ENCODE measurements around the gene GATM. TPM values are rescaled to one million over a fixed set of nuclear protein-coding genes. Genes with fewer than 3 reads are reported as not detected.

Gene GATM
- total and polyA plus RNA-seq, 10 of the 15 experiments (the other 5 are each of a cell fraction or from before 2014, with no cell fraction given) = 11.7 to 83.1 (median 38.2) TPM

DNA sequence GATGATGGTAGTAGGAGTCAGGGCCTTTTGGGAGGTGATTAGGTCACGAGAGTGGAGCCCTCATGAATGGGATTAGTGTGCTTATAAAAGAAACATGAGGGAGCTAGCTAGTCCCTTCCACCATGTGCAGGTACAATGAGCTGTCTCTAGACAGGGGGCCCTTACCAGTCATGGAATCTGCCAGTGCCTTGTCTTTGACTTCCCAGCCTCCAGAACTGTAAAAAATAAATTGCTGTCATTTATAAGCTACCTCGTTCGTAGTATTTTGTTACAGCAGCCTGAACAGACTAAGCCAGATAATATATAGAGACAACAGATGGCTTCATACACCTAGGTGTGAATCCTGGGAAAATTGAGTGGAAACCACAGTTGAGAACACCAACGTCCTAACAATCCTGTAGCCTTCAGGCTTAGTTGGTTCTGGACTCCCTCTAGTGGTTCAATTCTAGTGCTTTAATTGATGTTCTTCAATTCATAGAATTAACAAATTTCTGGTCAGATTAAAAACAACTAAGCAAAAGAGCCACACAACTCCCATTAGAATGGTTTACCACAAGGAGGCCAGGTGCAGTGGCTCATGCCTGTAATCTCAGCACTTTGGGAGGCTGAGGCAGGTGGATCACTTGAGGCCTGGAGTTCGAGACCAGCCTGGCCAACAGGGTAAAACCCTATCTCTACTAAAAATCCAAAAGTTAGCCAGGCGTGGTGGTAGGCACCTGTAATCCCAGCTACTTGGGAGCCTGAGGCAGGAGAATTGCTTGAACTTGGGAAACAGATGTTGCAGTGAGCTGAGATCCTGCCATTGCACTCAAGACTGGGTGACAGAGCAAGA is 21.3 kb upstream of the GATM start (continued):
- TF ChIP-seq, protein P1, sequence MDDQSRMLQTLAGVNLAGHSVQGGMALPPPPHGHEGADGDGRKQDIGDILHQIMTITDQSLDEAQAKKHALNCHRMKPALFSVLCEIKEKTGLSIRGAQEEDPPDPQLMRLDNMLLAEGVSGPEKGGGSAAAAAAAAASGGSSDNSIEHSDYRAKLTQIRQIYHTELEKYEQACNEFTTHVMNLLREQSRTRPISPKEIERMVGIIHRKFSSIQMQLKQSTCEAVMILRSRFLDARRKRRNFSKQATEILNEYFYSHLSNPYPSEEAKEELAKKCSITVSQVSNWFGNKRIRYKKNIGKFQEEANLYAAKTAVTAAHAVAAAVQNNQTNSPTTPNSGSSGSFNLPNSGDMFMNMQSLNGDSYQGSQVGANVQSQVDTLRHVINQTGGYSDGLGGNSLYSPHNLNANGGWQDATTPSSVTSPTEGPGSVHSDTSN (IDR thresholded peaks at IDR 0.05; ENCODE audit: insufficient replicate concordance, low read depth, low read length) = no peak

DNA sequence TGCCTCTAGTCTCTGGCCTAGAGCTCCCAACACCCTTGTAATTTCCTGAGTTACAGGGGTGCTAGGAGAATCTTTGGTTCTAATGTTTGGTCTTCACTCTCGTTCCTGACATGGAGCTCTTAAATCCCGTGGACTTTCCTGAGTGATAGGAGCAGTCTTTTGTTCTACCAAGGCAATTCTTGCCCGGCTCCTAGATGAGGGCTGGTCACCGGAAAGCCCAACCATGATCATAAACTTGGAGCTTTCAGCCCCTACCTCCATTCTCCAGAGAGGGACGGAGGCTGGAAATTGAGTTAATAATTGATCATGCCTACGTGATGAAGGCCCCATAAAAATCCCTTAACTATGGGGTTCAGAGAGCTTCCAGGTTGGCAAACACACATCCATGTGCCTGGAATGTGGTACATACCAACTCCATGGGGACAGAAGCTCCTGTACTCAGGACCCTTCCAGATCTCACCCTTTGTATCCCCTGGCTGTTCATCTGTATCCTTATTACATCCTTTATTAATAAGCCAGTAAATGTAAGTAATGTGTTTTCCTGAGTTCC is 18.8 kb upstream of the GATM start:
- no peak overlapping the region for H3K9ac ChIP-seq (ENCODE audit: control insufficient read depth, insufficient read depth, low read length)
- no peak overlapping the region for H3K4me3 ChIP-seq
- H4K20me1 ChIP-seq (ENCODE audit: control insufficient read depth, insufficient read depth) = no peaks in the 10 kb centered on the region
- RAD21 ChIA-PET (ENCODE audit: unreplicated experiment) = interaction anchor here (1.4 to 8.5 kb wide), 3 partner anchors 21 to 235 kb away, joined by 5 to 87 read pairs (median 7); no protein-coding TSS in a partner anchor
- CTCF ChIA-PET = interaction anchor here (0.8 to 8.3 kb wide), 7 partner anchors 12 to 232 kb away, joined by 3 to 211 read pairs (median 37); no protein-coding TSS in a partner anchor
- DNase-seq (ENCODE audit: low read depth, low spot score) (no peak), ATAC-seq (no peak), FAIRE-seq (no peak)
- H3K27me3 ChIP-seq (replicated peaks in 1 of 2; ENCODE audit: control insufficient read depth in 2 of 2, insufficient read depth in 2 of 2, low read length in 1 of 2) = no peaks in the 10 kb centered on the region
- POLR2A ChIA-PET = interaction anchor here (1.3 kb wide), 1 partner anchor 16 kb away, joined by 5 read pairs; no protein-coding TSS in a partner anchor
- BruUV-seq (replicated peaks) = no TSS peak
- 92% methylated on average over 6 of the region's 6 CpGs for WGBS (ENCODE audit: insufficient coverage, insufficient replicate concordance, low lambda C conversion rate, missing lambda C conversion rate)
- no peak overlapping the region for H3K4me2 ChIP-seq (ENCODE audit: control insufficient read depth, insufficient read depth)
- H3K79me2 ChIP-seq (ENCODE audit: control insufficient read depth, insufficient read depth, low read length) = peaks cover 11% of the 10 kb centered on the region
- H3K9me3 ChIP-seq (replicated peaks; ENCODE audit: control insufficient read depth, insufficient read depth, low read length) = no peaks in the 10 kb centered on the region
- no peak overlapping the region for H2AFZ ChIP-seq (ENCODE audit: control insufficient read depth, low read depth, low read length)
- H3K36me3 ChIP-seq (ENCODE audit: control insufficient read depth in 2 of 2, insufficient read depth in 2 of 2, low read length in 1 of 2) = no peaks in the 10 kb centered on the region
- TF ChIP-seq RAD21 (IDR thresholded peaks at IDR 0.05; ENCODE audit: insufficient read depth, low read depth, low read length) (no peak), POU2F2 (IDR thresholded peaks at IDR 0.05; ENCODE audit: borderline replicate concordance, low read depth, low read length) (no peak), EED (IDR thresholded peaks at IDR 0.05; ENCODE audit: low read depth) (no peak), DPF2 (IDR thresholded peaks at IDR 0.05) (no peak), MTA2 (IDR thresholded peaks at IDR 0.05; ENCODE audit: low read depth) (no peak), PAX8 (IDR thresholded peaks at IDR 0.05) (no peak), POLR2AphosphoS5 (IDR thresholded peaks at IDR 0.05; ENCODE audit: low read length) (no peak)
- TF ChIP-seq, protein P2, sequence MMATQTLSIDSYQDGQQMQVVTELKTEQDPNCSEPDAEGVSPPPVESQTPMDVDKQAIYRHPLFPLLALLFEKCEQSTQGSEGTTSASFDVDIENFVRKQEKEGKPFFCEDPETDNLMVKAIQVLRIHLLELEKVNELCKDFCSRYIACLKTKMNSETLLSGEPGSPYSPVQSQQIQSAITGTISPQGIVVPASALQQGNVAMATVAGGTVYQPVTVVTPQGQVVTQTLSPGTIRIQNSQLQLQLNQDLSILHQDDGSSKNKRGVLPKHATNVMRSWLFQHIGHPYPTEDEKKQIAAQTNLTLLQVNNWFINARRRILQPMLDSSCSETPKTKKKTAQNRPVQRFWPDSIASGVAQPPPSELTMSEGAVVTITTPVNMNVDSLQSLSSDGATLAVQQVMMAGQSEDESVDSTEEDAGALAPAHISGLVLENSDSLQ (IDR thresholded peaks at IDR 0.05) = no peak
- TF ChIP-seq, protein P3, sequence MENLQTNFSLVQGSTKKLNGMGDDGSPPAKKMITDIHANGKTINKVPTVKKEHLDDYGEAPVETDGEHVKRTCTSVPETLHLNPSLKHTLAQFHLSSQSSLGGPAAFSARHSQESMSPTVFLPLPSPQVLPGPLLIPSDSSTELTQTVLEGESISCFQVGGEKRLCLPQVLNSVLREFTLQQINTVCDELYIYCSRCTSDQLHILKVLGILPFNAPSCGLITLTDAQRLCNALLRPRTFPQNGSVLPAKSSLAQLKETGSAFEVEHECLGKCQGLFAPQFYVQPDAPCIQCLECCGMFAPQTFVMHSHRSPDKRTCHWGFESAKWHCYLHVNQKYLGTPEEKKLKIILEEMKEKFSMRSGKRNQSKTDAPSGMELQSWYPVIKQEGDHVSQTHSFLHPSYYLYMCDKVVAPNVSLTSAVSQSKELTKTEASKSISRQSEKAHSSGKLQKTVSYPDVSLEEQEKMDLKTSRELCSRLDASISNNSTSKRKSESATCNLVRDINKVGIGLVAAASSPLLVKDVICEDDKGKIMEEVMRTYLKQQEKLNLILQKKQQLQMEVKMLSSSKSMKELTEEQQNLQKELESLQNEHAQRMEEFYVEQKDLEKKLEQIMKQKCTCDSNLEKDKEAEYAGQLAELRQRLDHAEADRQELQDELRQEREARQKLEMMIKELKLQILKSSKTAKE (IDR thresholded peaks at IDR 0.05; ENCODE audit: low read depth, poor library complexity, severe bottlenecking) = no peak
- intact Hi-C loops (cut with micrococcal nuclease; ENCODE audit: unreplicated experiment) = no loop called here
- no peak overlapping the region for H3K27ac ChIP-seq (ENCODE audit: control insufficient read depth, insufficient read depth)
- in situ Hi-C loops (cut with MboI) = no loop called here
- SMC1A ChIA-PET (ENCODE audit: uncharacterized antibody, unreplicated experiment) = interaction anchor here (0.5 to 8.7 kb wide), 8 partner anchors 14 to 234 kb away, joined by 3 to 111 read pairs (median 6); partner anchors contain the start of gene GATM
- peaks cover 13% of the 10 kb centered on the region for H3K4me1 ChIP-seq (ENCODE audit: control insufficient read depth, insufficient read depth, low read length)

Measured in GM12878 (cell line).